H1 (cell line): ENCODE measurements around the gene SERPINA12. TPM values are rescaled to one million over a fixed set of nuclear protein-coding genes. Genes with fewer than 3 reads are reported as not detected.

ENCODE experiments used
- CTCF ChIA-PET: fragments of 300-600 bp; sonication (Branson Sonifier 250); formaldehyde crosslinking; loops from one replicate; lab custom pipeline; 2021; ENCODE audit not compliant: partially characterized antibody; lab: Charles Lee
- POLR2A ChIA-PET: fragments of 300-600 bp; sonication (Branson Sonifier 250); formaldehyde crosslinking; loops from one replicate; lab custom pipeline; 2021; ENCODE audit warnings: inconsistent platforms; ENCODE audit not compliant: partially characterized antibody; lab: Charles Lee
- DNase-seq, 2 experiments: peaks; one replicate each; pipeline versions ENCODE4 v3.0.0 to v3.0.0-alpha.2; 2010 to 2022; ENCODE audit warnings: low spot score in 2 of 2, low read depth in 1 of 2, mixed read lengths in 1 of 2
- FAIRE-seq: peaks from 2 replicates; lab custom pipeline; 2011; peaks lifted over from hg19 to GRCh38; lab: Jason Lieb, UNC
- H2AFZ ChIP-seq: 2 replicates; pipeline ENCODE4 v1.8.1; 2012; ENCODE audit warnings: low read length, inconsistent platforms
- H2AK5ac ChIP-seq: 2 replicates; pipeline ENCODE4 v1.6.1; 2013; ENCODE audit warnings: low read depth, low read length
- H2BK120ac ChIP-seq: replicated peaks from 2 replicates; pipeline ENCODE3; 2013; ENCODE audit warnings: low read depth, low read length, inconsistent platforms
- H2BK12ac ChIP-seq: 2 replicates; pipeline ENCODE4 v1.6.1; 2013; ENCODE audit warnings: low read depth, low read length
- H2BK15ac ChIP-seq: 2 replicates; pipeline ENCODE4 v1.6.1; 2013; ENCODE audit warnings: low read length
- H2BK20ac ChIP-seq: 2 replicates; pipeline ENCODE4 v1.6.1; 2013; ENCODE audit warnings: low read length
- H2BK5ac ChIP-seq: 2 replicates; pipeline ENCODE4 v1.6.1; 2013; ENCODE audit warnings: low read depth, low read length
- H3K14ac ChIP-seq: 2 replicates; pipeline ENCODE4 v1.6.1; 2013; ENCODE audit warnings: inconsistent platforms; ENCODE audit not compliant: insufficient read length
- H3K18ac ChIP-seq: 2 replicates; pipeline ENCODE4 v1.6.1; 2013; ENCODE audit warnings: low read length; ENCODE audit errors: extremely low read depth
- H3K23ac ChIP-seq: 2 replicates; pipeline ENCODE4 v1.6.1; 2013; ENCODE audit warnings: inconsistent platforms; ENCODE audit not compliant: insufficient read length
- H3K23me2 ChIP-seq: 2 replicates; pipeline ENCODE4 v1.6.1; 2013; ENCODE audit warnings: low read depth, low read length
- H3K27ac ChIP-seq: 2 replicates; pipeline ENCODE4 v1.6.1; 2011; ENCODE audit warnings: low read depth, low read length, inconsistent platforms
- H3K27me3 ChIP-seq, 4 experiments: replicated peaks in 1 of 4; 1 replicate in 1 of 4; 2 replicates in 3 of 4; pipeline versions ENCODE4 v1.6.1 to v1.8.1; 2011 to 2013; ENCODE audit warnings: low read length in 3 of 4, mild to moderate bottlenecking in 3 of 4, inconsistent platforms in 2 of 4, mixed read lengths in 2 of 4, moderate library complexity in 1 of 4; ENCODE audit not compliant: control insufficient read depth in 3 of 4, insufficient read depth in 3 of 4; ENCODE audit errors: extremely low read depth in 1 of 4
- H3K36me3 ChIP-seq, 4 experiments: 2 replicates each; pipeline versions ENCODE4 v1.6.1 to v1.8.1; 2011 to 2013; ENCODE audit warnings: mild to moderate bottlenecking in 4 of 4, low read length in 3 of 4, moderate library complexity in 2 of 4, control low read depth in 1 of 4, inconsistent platforms in 1 of 4; ENCODE audit not compliant: insufficient read depth in 4 of 4, control insufficient read depth in 2 of 4
- H3K4ac ChIP-seq: replicated peaks from 2 replicates; pipeline ENCODE3; 2013; ENCODE audit warnings: low read length, low read depth, mixed read lengths, inconsistent platforms; ENCODE audit not compliant: insufficient read length
- H3K4me1 ChIP-seq, 4 experiments: replicated peaks in 1 of 4; 1 replicate in 1 of 4; 2 replicates in 3 of 4; pipeline versions ENCODE4 v1.6.1 to v1.8.1; 2011 to 2013; ENCODE audit warnings: low read length in 3 of 4, inconsistent platforms in 2 of 4, mixed read lengths in 1 of 4; ENCODE audit not compliant: insufficient read depth in 4 of 4, control insufficient read depth in 3 of 4
- H3K4me2 ChIP-seq, 2 experiments: 2 replicates each; pipeline versions ENCODE4 v1.6.1 to v1.8.1; 2011 to 2013; ENCODE audit warnings: low read depth in 2 of 2, low read length in 2 of 2, control low read depth in 1 of 2, inconsistent platforms in 1 of 2, mild to moderate bottlenecking in 1 of 2; ENCODE audit not compliant: insufficient read depth in 1 of 2
- H3K4me3 ChIP-seq, 4 experiments: fragments of 200-600, 300-600 bp in 1 of 4; sonication (generic), shearing (Covaris generic), sonication (Bioruptor Twin) in 1 of 4; 2 replicates each; pipeline versions ENCODE4 v1.5.1 to v1.8.1; 2011 to 2016; ENCODE audit warnings: low read length in 4 of 4, low read depth in 3 of 4, control low read depth in 2 of 4, inconsistent platforms in 2 of 4, mild to moderate bottlenecking in 2 of 4, mixed read lengths in 1 of 4, moderate library complexity in 1 of 4; ENCODE audit not compliant: insufficient read depth in 2 of 4; ENCODE audit errors: extremely low read depth in 1 of 4
- H3K56ac ChIP-seq: replicated peaks from 2 replicates; pipeline ENCODE3; 2013; ENCODE audit warnings: low read depth, mild to moderate bottlenecking, mixed read lengths, low read length, inconsistent platforms; ENCODE audit not compliant: insufficient read length
- H3K79me1 ChIP-seq: 2 replicates; pipeline ENCODE4 v1.6.1; 2013; ENCODE audit warnings: low read depth, low read length, control low read depth
- H3K79me2 ChIP-seq, 2 experiments: 2 replicates each; pipeline versions ENCODE4 v1.6.1 to v1.8.1; 2012 to 2013; ENCODE audit warnings: low read length in 2 of 2, mild to moderate bottlenecking in 2 of 2, inconsistent platforms in 1 of 2; ENCODE audit not compliant: insufficient read depth in 2 of 2, control insufficient read depth in 1 of 2
- H3K9ac ChIP-seq, 4 experiments: replicated peaks in 1 of 4; 1 replicate in 1 of 4; 2 replicates in 3 of 4; pipeline versions ENCODE4 v1.6.1 to v1.8.1; 2011 to 2013; ENCODE audit warnings: low read depth in 3 of 4, low read length in 3 of 4, control low read depth in 2 of 4, mild to moderate bottlenecking in 2 of 4, moderate library complexity in 2 of 4, inconsistent platforms in 1 of 4; ENCODE audit errors: extremely low read depth in 1 of 4
- H3K9me3 ChIP-seq, 2 experiments: 2 replicates each; pipeline versions ENCODE4 v1.6.1 to v1.8.1; 2012 to 2013; ENCODE audit warnings: mild to moderate bottlenecking in 2 of 2, moderate library complexity in 2 of 2, control low read depth in 1 of 2, inconsistent platforms in 1 of 2, low read depth in 1 of 2, low read length in 1 of 2, mixed read lengths in 1 of 2; ENCODE audit not compliant: insufficient read depth in 2 of 2
- H4K20me1 ChIP-seq, 2 experiments: replicated peaks in 1 of 2; 2 replicates each; pipeline versions ENCODE3 to v1.8.1; 2011 to 2013; ENCODE audit warnings: inconsistent platforms in 2 of 2, low read length in 2 of 2, mild to moderate bottlenecking in 1 of 2; ENCODE audit not compliant: insufficient read depth in 2 of 2, control insufficient read depth in 1 of 2
- H4K5ac ChIP-seq: 2 replicates; pipeline ENCODE4 v1.6.1; 2013; ENCODE audit warnings: low read length, low read depth, mixed read lengths, inconsistent platforms; ENCODE audit not compliant: insufficient read length
- H4K8ac ChIP-seq: 2 replicates; pipeline ENCODE4 v1.8.0; 2013; ENCODE audit warnings: mild to moderate bottlenecking, moderate library complexity, low read length, inconsistent platforms; ENCODE audit not compliant: insufficient read depth; ENCODE audit errors: extremely low read depth
- H4K91ac ChIP-seq: replicated peaks from 2 replicates; pipeline ENCODE3; 2013; ENCODE audit warnings: low read length, mixed read lengths, inconsistent platforms; ENCODE audit not compliant: insufficient read length
- ATF3 ChIP-seq: IDR thresholded peaks from 2 replicates; pipeline ENCODE4 v1.6.1; 2011; ENCODE audit warnings: low read depth, mild to moderate bottlenecking, low read length; ENCODE audit not compliant: insufficient read depth
- BACH1 ChIP-seq: IDR thresholded peaks from 2 replicates; pipeline ENCODE4 v1.6.1; 2012; ENCODE audit warnings: low read length, improper control_type of control experiment
- CBX8 ChIP-seq: fragments of 300-800, 300-1000 bp; sonication (generic); IDR thresholded peaks from 2 replicates; pipeline ENCODE4 v1.7.1; 2016; ENCODE audit warnings: low read depth, low read length, borderline replicate concordance
- FOSL1 ChIP-seq: IDR thresholded peaks from 2 replicates; pipeline ENCODE4 v1.6.1; 2011; ENCODE audit warnings: mild to moderate bottlenecking, low read depth, low read length, moderate library complexity; ENCODE audit not compliant: insufficient read depth
- MAFK ChIP-seq: IDR thresholded peaks from 2 replicates; pipeline ENCODE4 v1.6.1; 2012; ENCODE audit warnings: low read depth, mild to moderate bottlenecking, improper control_type of control experiment, low read length
- RFX5 ChIP-seq: IDR thresholded peaks from 2 replicates; pipeline ENCODE4 v1.6.1; 2011; ENCODE audit warnings: low read depth, low read length, improper control_type of control experiment, borderline replicate concordance
- SUZ12 ChIP-seq: fragments of 200-600 bp; sonication (generic); IDR thresholded peaks from 2 replicates; pipeline ENCODE4 v1.6.1; 2012; ENCODE audit warnings: mild to moderate bottlenecking, inconsistent platforms, low read length, moderate library complexity, mixed read lengths
- WGBS, 2 experiments: shearing (Covaris generic) in 1 of 2; methylation state at CpG; one replicate each; pipeline versions ENCODE4 v1.1.6 to v1.1.7; 2013 to 2015; ENCODE audit warnings: low lambda C conversion rate in 2 of 2, mixed read lengths in 2 of 2, inconsistent platforms in 1 of 2, low coverage in 1 of 2, missing lambda C conversion rate in 1 of 2; ENCODE audit not compliant: insufficient replicate concordance in 2 of 2, insufficient coverage in 1 of 2, insufficient read length in 1 of 2; ENCODE audit errors: extremely low coverage in 1 of 2, missing lambda C conversion rate in 1 of 2; 5-methylcytosine and 5-hydroxymethylcytosine counted together
- polyA plus RNA-seq, 7 experiments: library from polyadenylated mRNA; depleted of rRNA in 3 of 7; stranded (reverse) in 5 of 7; unstranded in 2 of 7; fragments of >200 nt in 5 of 7; fragments of 200-250 nt in 2 of 7; gene quantifications; 1 replicate in 5 of 7; 2 replicates in 1 of 7; 4 replicates in 1 of 7; pipeline versions ENCODE4 v1.2.1 to v1.2.3, GENCODE V29; 2011 to 2013; ENCODE audit warnings: missing spikeins in 2 of 7, mixed read lengths in 2 of 7
- total RNA-seq: library from RNA; stranded (reverse); fragmentation: NEBNext Ultra II Directional; extraction: Animal tissue kit (Norgen Biotek cat#: 25700); gene quantifications from 2 replicates; pipeline ENCODE4 v1.2.1, GENCODE V29; 2021

Gene SERPINA12
- total and polyA plus RNA-seq, 2 of the 8 experiments (the other 6 are each of a cell fraction or from before 2014, with no cell fraction given) = not detected

GRCh38 chr14:94446126-94446525, 63.1 kb downstream of the SERPINA12 start:
- H2AFZ ChIP-seq = no peak overlapping the region
- H3K36me3 ChIP-seq = no peaks in the 10 kb centered on the region
- H3K79me1 ChIP-seq = no peaks in the 10 kb centered on the region
- H2BK5ac ChIP-seq = no peak overlapping the region
- H2BK20ac ChIP-seq = no peak overlapping the region
- no peak overlapping the region for H2AK5ac ChIP-seq
- FAIRE-seq (no peak), DNase-seq (no peak)
- no peaks in the 10 kb centered on the region for H3K79me2 ChIP-seq
- no peak overlapping the region for H3K27ac ChIP-seq
- H3K4me1 ChIP-seq = peaks cover 7 to 13% (median 10%) of the 10 kb centered on the region in 4 experiments
- no peak overlapping the region for H3K23ac ChIP-seq
- no peak overlapping the region for H3K4me2 ChIP-seq
- no peak overlapping the region for H2BK120ac ChIP-seq
- no peak overlapping the region for H3K18ac ChIP-seq
- no peak overlapping the region for H2BK12ac ChIP-seq
- TF ChIP-seq RFX5 (no peak), MAFK (no peak), FOSL1 (no peak), ATF3 (no peak), SUZ12 (no peak), BACH1 (no peak), CBX8 (no peak)
- no peak overlapping the region for H3K4me3 ChIP-seq
- H3K9me3 ChIP-seq = no peaks in the 10 kb centered on the region
- H4K20me1 ChIP-seq = no peaks in the 10 kb centered on the region
- H4K5ac ChIP-seq = no peak overlapping the region
- H3K23me2 ChIP-seq = no peaks in the 10 kb centered on the region
- H2BK15ac ChIP-seq = no peak overlapping the region
- no peak overlapping the region for H3K9ac ChIP-seq
- no peak overlapping the region for H4K91ac ChIP-seq
- 70% methylated on average over 4 of the region's 4 CpGs; no CpG with 5 or more reads in 1 of the 2 experiments for whole genome bisulfite sequencing, 2 experiments
- no peak overlapping the region for H3K56ac ChIP-seq
- H3K27me3 ChIP-seq = no peaks in the 10 kb centered on the region; a peak in 2 of 7 replicates
- H3K4ac ChIP-seq = no peak overlapping the region
- CTCF ChIA-PET = interaction anchor here (1.4 to 2.3 kb wide), 4 partner anchors 12 to 103 kb away, joined by 3 to 17 read pairs (median 8); no protein-coding TSS in a partner anchor
- H3K14ac ChIP-seq = no peak overlapping the region
- POLR2A ChIA-PET = interaction anchor here (1.2 kb wide), 1 partner anchor 14 kb away, joined by 3 read pairs; no protein-coding TSS in a partner anchor
- no peak overlapping the region for H4K8ac ChIP-seq
